HG03060 (cell line): ENCODE measurements around the gene C2orf76.
A peak's percentile ranks its signal among the peaks of the same experiment; 100 is the strongest.
"Not testable (repeated sequence)": the region's sequence is repeated elsewhere in the genome, so short reads cannot be mapped to it uniquely, and the experiment has no call there.

ENCODE experiments used
- ATAC-seq: cut with Tn5 transposase; IDR thresholded peaks from one replicate; pipeline ENCODE4 v1.9.1; 2021; ENCODE audit warnings: low read depth, moderate number of reproducible peaks; ENCODE audit not compliant: unreplicated experiment

C2orf76 gene

DNA sequence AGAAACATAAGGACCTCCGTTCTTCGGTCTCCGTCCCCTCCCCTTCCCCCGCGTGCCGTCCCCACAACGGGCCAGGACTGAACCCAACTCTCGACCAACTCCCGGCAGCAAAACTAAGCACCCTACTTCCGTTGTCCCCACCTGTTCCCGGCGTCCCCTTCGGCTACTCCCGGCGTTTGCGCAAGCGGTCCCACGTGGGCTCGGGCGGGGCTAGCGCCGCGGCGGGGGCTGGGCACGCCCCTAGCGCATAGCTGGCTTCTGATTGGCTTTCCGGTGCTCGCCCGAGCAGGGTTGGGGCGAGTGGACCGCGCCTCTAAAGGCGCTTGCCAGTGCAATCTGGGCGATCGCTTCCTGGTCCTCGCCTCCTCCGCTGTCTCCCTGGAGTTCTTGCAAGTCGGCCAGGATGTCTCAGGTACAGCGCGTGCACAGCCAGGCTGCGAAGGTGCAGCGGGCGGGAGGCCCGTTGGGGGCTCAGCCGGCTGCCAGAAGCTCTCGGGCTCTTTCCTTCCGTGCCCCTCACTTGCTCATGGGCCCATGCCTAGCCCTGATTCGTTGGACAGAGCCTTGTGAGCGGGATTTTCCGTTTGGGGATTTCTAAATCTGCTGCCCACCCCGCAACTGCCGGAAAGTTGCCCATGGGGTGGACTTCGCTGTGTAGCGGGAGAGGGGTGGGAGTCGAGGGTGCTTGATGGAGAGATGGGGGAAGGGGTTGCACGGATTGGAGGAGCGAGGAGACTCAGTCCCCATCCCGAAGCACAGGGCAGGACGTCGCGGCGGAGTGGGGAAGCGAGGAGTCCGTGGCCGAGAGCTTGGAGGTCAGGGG, at the start of gene C2orf76, which contains the start of gene DBI:
C2orf76 (minus strand) TSS at position 186 of the 823 bp plus-strand sequence. CDS start 26,875 bp downstream, outside the sequence.
DBI (plus strand) TSS at position 329 of the 823 bp plus-strand sequence; CDS start at position 404, 75 bp downstream.
- peak; percentile 95 for ATAC-seq

DNA sequence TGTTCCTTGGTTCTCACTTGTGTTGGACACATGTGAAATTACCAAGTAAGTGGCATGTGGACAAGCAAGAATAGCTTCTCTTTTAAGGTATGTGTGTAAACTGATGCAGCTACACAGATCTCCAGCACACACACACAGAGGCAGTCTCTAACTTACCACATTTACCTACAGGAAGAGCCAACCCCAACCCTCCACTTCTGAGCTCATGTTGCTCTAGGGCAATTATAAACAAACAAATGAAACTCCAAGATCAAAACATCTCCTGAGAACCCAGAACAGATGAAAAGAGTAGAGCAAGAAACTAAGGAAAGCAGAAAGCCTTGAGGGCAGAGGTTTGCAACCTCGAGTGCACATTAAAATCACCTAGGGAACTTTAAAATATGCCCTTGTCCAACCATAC, 49.0 kb upstream of the C2orf76 start:
- no peak for ATAC-seq

DNA sequence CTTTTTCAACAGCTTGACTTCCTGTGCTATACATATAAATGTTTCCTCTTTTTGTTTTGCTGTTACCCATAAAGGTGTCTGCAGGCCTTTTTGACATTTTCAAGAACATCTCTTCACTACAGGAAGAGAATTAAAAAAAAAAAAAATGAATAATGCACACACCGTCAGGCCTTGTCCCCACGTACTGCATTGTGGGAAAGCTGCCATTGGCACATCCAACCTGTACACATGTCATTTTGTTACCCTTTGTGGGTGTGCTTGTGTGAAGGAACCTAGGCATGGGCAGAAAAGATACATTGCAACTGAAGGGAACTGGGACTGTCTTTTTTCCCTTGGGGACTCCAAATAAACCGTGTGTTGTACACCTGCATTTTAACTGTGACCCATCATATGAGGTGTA, 48.3 kb upstream of the C2orf76 start:
- ATAC-seq: no peak

DNA sequence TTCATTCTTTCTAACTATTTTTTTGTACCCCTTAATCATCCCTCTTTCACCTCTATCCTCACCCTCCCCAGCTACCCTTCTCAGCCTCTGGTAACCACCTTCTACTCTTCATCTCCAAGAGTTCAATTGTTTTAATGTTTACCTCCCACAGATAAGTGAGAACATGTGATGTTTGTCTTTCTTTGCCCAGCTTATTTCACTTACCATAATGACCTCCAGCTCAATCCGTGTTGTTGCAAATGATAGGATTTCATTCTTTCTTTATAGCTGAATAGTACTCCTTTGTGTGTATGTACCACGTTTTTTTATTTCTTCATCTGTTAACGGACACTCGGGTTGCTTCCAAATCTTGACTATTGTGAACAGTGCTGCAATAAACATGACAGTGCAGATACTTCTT, 42.9 kb upstream of the C2orf76 start:
- ATAC-seq: no peak

DNA sequence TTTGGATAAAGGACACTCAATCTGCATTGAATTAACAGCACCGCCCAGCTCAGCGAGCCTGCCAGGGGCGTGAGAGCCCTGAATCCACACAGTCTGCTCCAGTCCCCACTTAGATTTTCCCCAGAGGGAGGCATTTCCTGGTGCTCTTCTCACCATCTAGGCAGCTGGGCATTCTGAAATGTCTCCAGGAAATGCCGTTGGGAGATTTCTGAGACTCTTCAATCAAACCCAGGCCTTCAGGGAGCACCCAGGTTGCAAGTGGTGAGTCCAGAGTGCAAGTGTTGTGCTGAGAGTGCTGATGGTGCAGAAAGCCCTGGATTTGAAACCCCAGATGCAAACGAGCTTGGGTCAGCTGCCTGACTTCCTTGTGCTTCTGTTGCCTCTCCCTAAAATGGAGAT, 41.6 kb upstream of the C2orf76 start:
- ATAC-seq: no peak

DNA sequence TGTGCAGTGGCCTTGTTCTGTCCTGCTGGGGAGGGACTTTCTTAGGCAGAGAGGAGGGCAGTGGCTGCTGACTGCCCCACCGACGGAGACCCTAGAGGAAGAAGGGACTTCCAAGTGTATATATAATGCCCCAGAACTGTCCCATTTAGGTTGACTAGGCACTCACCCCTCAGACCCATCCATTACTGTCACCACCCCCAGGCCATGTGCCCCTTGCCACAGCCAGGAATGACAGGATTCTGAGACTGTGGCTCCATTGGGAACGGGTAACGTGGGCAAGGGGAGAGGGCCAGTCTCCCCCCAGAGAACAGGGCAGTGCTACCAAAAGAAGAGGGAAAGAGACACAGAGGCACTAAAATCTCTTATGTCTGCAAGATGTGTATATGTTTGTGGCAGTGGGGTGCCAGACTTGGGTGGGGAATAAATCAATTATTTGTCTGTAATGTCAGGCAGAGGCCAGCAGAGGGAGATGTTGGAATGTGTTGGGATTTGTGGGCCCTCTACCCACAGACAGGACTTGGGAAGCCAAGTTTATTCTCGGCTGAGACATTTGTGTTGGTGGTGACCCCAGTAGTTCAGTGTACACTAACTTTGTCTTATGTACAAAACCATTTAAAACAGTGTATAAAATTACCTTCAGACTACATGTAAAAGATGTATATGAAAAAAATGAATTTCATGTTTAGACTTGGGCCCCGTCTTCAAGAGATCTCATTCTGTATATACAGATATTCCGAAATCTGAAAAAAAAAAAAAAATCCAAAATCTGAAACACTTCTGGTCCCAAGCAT, 41.0 kb upstream of the C2orf76 start:
- ATAC-seq: no peak

DNA sequence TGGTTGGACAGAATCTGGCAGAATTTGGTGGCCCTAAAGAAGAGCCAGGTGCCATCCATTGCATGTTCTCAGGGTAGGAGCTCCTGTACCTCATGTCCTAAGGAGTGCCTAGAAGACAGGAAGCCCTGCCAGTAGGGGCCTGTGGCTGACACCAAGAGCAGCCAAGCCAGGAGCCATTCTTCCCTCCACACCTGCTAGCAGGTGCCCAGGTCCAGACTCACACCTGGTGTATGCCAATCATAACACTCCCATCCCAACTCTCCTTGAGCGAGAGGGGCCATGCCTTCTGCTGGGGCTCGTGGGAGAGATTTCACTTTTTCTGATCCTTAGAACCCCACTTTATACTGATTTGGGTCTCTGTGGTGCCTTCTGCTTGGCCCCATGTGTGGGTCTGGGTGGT, 38.5 kb upstream of the C2orf76 start:
- ATAC-seq: no peak

DNA sequence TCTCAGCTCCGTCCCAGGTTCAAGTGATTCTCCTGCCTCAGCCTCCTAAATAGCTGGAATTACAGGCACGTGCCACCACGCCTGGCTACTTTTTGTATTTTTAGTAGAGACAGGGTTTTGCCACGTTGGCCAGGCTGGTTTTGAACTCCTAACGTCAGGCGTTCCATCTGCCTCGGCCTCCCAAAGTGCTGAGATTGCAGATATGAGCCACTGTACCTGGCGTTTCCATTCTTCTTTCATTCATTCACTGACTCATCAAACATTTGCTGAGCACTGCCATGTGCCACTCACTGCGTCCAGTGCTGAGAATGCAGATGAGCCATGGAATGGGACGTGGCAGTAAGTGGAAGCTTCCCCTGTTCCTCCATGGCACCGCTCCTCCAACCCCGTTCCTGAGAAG, 37.0 kb upstream of the C2orf76 start:
- ATAC-seq: not testable (repeated sequence)

DNA sequence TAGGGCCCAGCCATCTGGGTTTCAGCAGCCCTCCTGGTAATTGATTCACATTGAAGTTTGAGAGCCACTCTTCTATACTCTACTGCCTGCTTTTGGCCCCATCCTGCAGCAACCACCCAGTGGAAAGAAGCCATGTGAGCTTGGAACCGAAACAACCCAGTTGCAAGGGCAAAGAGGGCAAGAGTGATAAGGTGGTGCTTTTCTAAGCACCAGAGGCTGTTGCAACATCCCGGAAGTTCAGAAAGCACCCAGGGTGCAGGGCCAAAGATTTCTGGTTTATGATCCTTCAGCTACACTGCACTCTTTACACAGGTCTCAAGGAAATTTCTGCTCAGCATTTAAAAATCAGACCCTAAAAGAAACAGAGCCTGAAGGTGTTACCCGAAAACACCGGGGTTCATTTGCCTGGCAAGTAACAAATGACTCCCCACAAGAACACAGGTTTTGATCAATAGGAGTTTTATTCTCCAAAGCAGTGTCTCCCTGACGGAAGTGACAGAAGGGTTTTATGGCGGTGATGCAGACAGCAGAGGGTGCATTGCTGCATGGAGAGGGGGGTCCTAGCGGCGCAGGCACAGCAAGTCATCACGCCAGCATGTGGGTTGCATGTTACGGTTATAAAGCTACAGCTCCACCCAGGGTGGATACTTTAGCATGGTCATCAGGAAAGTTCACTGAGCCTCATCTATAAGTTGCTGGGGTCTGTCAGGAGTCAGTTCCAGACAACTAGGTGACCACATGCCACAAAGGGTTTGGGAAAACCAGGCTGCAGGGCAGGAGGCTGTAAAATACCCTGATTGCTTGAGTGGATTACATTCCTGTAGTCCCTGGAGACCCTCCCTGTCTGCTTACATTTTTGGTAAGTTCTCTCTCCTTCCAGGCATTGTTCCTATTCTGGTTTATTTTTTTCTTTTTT, 36.3 kb upstream of the C2orf76 start:
- no peak for ATAC-seq

DNA sequence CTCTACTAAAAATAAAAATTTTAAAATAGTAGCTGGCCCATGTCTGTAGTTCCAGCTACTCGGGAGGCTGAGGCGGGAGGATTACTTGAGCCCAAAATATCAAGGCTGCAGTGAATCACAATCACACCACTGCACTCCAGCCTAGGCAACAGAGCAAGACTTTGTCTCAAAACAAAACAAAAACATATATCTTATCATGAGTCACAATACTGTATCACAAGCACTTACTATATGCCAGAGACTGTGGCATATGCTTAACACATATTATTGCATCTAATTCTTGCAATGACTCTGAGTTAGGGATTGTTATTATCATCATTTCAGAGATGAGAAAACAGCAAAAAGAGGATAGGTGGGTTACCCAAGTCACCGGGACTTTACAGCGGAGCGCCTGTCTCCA, 35.5 kb upstream of the C2orf76 start:
- ATAC-seq: no peak

DNA sequence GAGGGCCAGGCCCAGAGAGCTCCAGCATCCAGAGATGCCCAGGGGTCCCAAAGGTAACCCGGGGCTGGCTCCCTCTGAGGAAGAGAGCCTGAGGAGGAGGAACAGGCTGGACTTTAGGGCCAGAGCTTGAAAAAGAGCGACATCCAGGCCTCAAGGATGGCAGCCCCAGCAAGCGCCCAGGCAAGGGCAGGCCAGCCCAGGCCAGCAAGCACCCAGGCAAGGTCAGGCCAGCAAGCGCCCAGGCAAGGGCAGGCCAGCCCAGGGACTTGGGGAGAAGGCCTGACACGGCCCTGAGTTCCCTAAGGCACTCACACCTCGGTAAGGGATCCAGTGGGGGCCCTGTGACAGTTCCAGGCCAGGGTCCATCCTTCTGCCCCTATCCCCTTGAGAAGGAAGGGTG, 30.6 kb upstream of the C2orf76 start:
- no peak for ATAC-seq

DNA sequence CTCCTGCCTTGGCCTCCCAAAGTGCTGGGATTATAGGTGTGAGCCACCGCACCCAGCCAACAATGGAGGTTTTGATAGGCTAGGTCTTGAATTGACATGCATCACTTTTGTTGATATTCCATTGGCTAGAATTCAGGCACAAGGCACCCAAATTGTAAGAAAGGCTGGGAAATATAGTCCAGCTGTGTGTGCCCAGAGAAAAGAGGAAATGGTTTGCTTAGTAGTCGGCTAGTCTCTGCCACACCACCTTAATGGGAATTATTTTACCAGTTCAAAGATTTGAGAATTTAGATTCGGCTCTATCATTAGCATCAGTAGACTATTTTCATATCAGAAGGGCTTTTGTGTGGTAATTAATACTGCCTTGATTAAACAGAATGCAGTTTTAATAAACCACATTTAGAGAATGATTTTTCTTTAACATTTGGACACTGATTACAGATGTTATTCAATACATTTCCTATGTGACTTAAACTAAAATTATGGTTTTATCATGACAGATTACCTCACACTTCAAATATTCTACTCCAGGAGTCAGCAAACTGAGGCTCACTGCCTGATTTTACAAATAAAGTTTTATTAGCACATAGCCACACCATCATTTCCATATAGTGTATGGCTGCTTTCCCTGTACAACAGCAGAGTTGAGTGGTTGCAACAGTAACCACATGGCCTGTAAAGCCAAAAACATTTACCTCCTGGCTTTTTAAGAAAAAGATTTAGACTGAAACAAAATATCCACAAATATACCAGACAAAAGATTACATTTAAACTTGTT, 27.5 kb upstream of the C2orf76 start:
- ATAC-seq: no peak

DNA sequence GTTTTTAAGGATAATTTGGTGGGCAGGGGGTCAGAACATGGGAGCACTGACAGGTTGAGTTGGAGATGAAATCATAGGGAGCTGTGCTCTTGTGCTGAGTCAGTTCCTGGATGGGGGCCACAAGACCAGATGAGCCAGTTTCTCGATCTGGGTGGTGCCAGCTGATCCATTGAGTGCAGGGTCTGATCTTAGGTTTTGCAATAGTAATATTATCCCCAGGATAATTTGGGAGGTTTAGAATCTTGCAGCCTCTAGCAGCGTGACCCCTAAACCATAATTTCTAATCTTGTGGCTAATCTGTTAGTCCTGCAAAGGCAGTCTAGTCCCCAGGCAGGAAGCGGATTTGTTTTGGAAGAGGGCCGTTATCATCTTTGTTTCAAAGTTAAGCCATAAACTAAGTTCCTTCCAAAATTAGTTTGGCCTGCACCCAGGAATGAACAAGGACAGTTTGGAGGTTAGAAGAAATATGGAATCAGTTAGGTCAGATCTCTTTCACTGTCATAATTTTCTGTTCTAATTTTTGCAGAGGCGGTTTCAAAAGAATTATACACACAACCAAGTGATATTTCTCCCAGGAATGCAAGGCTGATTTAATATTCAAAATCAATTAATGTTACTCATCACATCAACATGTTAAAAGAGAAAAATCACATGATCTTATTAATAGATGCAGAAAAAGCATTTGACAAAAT, 23.1 kb upstream of the C2orf76 start:
- no peak for ATAC-seq

DNA sequence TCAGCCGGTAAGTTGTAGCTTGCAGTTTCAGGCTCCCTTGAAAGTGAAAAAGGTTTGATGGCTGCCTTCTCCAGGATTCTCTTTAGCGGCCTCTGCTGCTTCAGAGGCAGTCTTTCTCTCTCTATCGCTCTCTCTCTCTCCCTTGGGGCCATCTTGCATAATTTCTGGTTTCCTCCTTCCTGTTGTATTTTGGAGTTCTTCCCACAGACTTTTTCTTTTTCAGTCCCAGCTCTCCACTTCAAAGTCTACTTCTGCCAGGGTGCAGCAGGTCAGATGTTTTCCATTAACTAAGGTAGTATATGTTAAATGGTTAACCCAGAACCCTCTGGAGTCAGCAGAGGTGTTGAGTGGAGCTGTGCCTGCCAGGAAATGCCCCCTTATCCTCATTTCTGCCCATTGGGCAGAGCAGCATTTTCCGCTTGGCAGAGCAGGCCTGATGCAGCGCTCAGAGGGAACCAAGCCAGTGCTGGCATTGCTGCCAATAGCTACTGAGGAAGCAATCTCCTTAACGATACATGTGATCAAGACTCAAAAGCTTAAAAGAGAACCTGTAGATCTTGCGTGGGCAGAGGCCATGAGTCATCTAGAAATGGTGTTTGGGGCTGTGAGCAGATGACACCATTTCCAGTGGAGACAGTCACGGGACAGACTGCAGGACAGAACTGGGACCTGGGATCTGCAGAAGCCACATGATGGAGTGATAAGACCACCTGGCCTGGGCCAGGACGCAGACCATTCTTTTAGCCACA, 20.9 kb upstream of the C2orf76 start:
- ATAC-seq: peak; percentile 82

DNA sequence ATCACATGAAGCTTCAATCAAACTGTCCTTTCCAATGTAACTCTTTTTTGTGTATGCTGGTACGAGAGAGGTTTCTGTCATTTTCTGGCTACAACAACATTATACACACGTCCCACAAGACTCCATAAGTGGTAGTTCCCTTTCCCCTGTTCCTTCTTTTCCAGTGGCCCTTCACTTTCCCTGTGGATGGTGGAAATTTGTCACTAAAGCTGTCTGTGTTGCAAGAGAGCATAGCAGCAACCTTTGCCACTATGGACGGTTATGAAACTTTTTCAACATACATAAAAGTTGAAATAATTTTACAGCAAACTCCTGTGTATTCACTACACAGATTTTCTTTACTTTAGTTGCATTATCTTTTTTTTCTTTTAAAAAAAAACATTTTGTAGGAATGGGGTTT, 18.8 kb upstream of the C2orf76 start:
- ATAC-seq: no peak

DNA sequence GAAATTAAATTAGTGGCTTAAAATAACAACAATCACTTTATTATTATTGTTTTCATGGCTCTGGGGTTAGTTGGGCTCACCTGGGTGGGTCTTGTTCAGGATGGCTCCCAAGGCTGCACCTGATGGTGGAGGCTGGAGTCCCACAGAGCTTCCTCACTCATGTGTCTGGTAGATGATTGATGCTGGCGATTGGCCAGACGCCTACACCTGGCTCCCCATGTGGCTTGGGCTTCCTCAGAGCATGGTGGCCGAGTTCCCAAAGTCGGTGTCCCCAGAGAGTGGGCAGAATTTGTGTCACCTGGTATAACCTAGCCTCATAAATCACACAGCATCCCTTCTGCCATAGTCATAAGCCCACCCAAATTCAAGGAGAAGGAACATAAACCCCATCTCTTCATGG, 18.3 kb upstream of the C2orf76 start:
- no peak for ATAC-seq

DNA sequence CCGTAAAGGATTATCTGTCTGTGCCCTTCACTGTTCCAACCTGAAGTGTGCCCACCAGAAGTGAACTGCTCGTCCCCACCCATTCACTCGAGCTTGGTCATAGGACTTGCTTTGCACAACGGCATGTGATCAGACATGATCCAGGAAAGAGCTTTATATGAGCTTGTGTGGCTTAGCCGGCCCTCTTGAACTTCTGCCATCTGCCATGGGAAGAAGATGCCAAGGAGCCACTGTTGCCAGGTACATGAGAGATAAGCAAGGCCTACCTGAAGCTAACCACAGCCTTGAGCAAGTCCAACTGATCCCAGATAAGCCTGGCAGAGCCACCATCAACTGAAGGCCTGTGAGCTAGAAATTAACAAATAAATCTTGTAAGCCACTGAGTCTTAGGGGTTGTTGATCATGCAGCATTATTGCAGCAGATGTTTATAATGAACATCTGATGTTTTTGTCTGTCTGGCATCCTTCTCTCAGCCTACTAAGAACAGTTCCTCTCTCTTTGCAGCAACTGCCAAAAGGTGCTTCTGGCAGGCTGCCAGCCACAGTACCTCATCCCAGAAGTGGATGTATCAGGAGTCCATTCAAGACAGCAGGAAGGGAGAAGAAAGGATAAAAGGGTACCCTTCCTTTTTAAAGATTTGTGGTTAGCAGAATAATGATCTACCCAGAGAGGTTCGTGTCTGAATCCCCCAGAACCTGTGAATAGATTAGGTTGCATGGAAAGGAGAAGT, 16.9 kb upstream of the C2orf76 start:
- no peak for ATAC-seq

DNA sequence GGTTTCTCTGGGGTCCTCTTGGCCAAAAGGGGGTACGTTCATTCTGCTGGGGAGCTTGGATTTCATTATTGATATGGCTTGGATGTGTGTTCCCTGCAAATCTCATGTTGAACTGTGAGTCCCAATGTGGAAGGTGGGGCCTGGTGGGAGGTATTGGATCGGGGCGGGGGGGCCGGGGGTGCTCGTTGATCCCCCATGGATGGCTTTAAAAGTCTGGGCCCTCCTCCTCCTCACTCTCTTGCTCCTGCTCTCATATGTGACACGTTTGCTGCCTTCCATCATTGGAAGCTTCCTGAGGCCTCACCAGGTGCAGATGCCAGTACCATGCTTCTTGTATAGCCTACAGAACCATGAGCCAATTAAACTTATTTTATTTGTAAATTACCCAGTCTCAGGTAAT, 11.9 kb upstream of the C2orf76 start:
- no peak for ATAC-seq
